K562 (cell line): Measurements from ENCODE around the gene KATNAL1. TPM values are rescaled to one million over a fixed set of nuclear protein-coding genes. Genes with fewer than 3 reads are reported as not detected.
"Not testable (repeated sequence)": the region's sequence is repeated elsewhere in the genome, so short reads cannot be mapped to it uniquely, and the experiment has no call there.

Source experiments
- ATAC-seq: fragments of 200-7000 bp; cut with Tn5 transposase; 3 replicates; pipeline ENCODE4 v1.9.1; 2020; ENCODE audit warnings: moderate library complexity
- BruUV-seq: library from RNA; stranded (reverse); fragments of 400-500 nt; replicated peaks from 2 replicates; lab custom pipeline; 2021; lab: Mats Ljungman, UMichigan
- CTCF ChIA-PET: fragments of 300-600 bp; formaldehyde crosslinking; extraction: SDS; loops from one replicate; lab custom pipeline; 2021; ENCODE audit warnings: low intra/inter-chr PET ratio; lab: Yijun Ruan, JAX
- POLR2A ChIA-PET: fragments of 300-600, 350-650 bp; sonication (Branson Sonifier 250); formaldehyde crosslinking; extraction: SDS; loops from one replicate; lab custom pipeline; 2021; ENCODE audit warnings: antibody characterized with exemption, inconsistent platforms; lab: Yijun Ruan, JAX
- DNase-seq, 4 experiments: peaks; one replicate each; pipeline versions ENCODE4 v3.0.0 to v3.0.0-alpha.2; 2011 to 2018; ENCODE audit warnings: low spot score in 3 of 4, mixed read lengths in 3 of 4; ENCODE audit errors: extremely low read depth in 1 of 4
- FAIRE-seq: peaks from 2 replicates; lab custom pipeline; 2011; peaks lifted over from hg19 to GRCh38; lab: Jason Lieb, UNC
- H2AFZ ChIP-seq: 2 replicates; pipeline ENCODE4 v1.6.0; 2011; ENCODE audit warnings: low read depth, low read length, control low read depth, inconsistent platforms
- H3K27ac ChIP-seq: fragments of 200-600 bp; 3 replicates; pipeline ENCODE4 v1.8.0; 2011; ENCODE audit warnings: low read depth, mild to moderate bottlenecking, control low read depth, inconsistent platforms, low read length, moderate library complexity, mixed read lengths; ENCODE audit errors: extremely low read depth
- H3K27me3 ChIP-seq, 2 experiments: fragments of 300-600 bp in 1 of 2; 2 replicates in 1 of 2; 3 replicates in 1 of 2; pipeline versions ENCODE4 v1.6.0 to v1.8.0; 2011; ENCODE audit warnings: inconsistent platforms in 2 of 2, low read length in 2 of 2, mild to moderate bottlenecking in 1 of 2, mixed read lengths in 1 of 2, moderate library complexity in 1 of 2; ENCODE audit not compliant: control insufficient read depth in 2 of 2, insufficient read depth in 2 of 2
- H3K36me3 ChIP-seq: fragments of 300-600 bp; 3 replicates; pipeline ENCODE4 v1.8.0; 2011; ENCODE audit warnings: mild to moderate bottlenecking, low read length, inconsistent platforms; ENCODE audit not compliant: control insufficient read depth, insufficient read depth
- H3K4me1 ChIP-seq, 2 experiments: fragments of 200-600 bp in 1 of 2; replicated peaks in 1 of 2; 2 replicates in 1 of 2; 3 replicates in 1 of 2; pipeline versions ENCODE4 v1.5.1 to v1.8.0; 2011; ENCODE audit warnings: inconsistent platforms in 2 of 2, low read length in 2 of 2, mild to moderate bottlenecking in 1 of 2, mixed read lengths in 1 of 2, moderate library complexity in 1 of 2; ENCODE audit not compliant: control insufficient read depth in 2 of 2, insufficient read depth in 2 of 2
- H3K4me2 ChIP-seq: 2 replicates; pipeline ENCODE4 v1.6.1; 2011; ENCODE audit warnings: low read length, control low read depth, inconsistent platforms, mixed read lengths; ENCODE audit not compliant: insufficient read depth
- H3K4me3 ChIP-seq: fragments of 200-600 bp; sonication (generic), shearing (Covaris generic); 2 replicates; pipeline ENCODE4 v1.5.1; 2016; ENCODE audit warnings: control low read depth, inconsistent platforms
- H3K79me2 ChIP-seq: fragments of 200-600 bp; 3 replicates; pipeline ENCODE4 v1.8.0; 2011; ENCODE audit warnings: low read length, inconsistent platforms; ENCODE audit not compliant: control insufficient read depth, insufficient read depth
- H3K9ac ChIP-seq, 2 experiments: 2 replicates each; pipeline versions ENCODE4 v1.6.0 to v1.6.1; 2011; ENCODE audit warnings: low read depth in 2 of 2, low read length in 2 of 2, control low read depth in 1 of 2, inconsistent platforms in 1 of 2, mild to moderate bottlenecking in 1 of 2, mixed read lengths in 1 of 2; ENCODE audit not compliant: insufficient read depth in 1 of 2
- H3K9me1 ChIP-seq: one replicate; pipeline ENCODE4 v1.6.0; 2011; ENCODE audit warnings: inconsistent platforms, mild to moderate bottlenecking, low read length, moderate library complexity; ENCODE audit not compliant: control insufficient read depth, insufficient read depth
- H3K9me3 ChIP-seq: replicated peaks from 2 replicates; pipeline ENCODE4 v1.5.1; 2011; ENCODE audit warnings: low read depth, low read length, inconsistent platforms; ENCODE audit not compliant: control insufficient read depth, insufficient read depth
- H4K20me1 ChIP-seq: replicated peaks from 2 replicates; pipeline ENCODE4 v1.6.1; 2011; ENCODE audit warnings: low read length, inconsistent platforms, mixed read lengths; ENCODE audit not compliant: control insufficient read depth, insufficient read depth
- BMI1 ChIP-seq: fragments of 150-350 bp; IDR thresholded peaks from 2 replicates; pipeline ENCODE4 v1.6.1; 2014; ENCODE audit warnings: low read length
- NUFIP1 ChIP-seq: fragments of 450-650 bp; IDR thresholded peaks from 2 replicates; pipeline ENCODE4 v1.6.1; 2018; ENCODE audit not compliant: partially characterized antibody
- WGBS: fragments of 100-300 bp; shearing (Covaris generic); methylation state at CpG from one replicate; pipeline ENCODE4 v1.1.6; 2016; ENCODE audit warnings: low coverage, mixed read lengths; ENCODE audit not compliant: insufficient coverage; ENCODE audit errors: missing lambda C conversion rate; 5-methylcytosine and 5-hydroxymethylcytosine counted together
- in situ Hi-C: fragments of 300-500 bp; cut with MboI; formaldehyde crosslinking; loops from 4 replicates; pipeline ENCODE4 v1.15.0; 2018; ENCODE audit warnings: inconsistent platforms, mixed read lengths
- intact Hi-C: fragments of 100-400 bp; cut with micrococcal nuclease; formaldehyde crosslinking; loops from 2 replicates; pipeline ENCODE4 v1.14.2; 2022
- polyA plus RNA-seq, 8 experiments: library from polyadenylated mRNA; depleted of rRNA in 4 of 8; stranded (reverse) in 5 of 8; unstranded in 3 of 8; fragments of >200 nt; fragmentation: Nextera tagmentation in 2 of 8; fragmentation: Illumina TruSeq in 1 of 8; extraction: Ambion mirVana in 2 of 8; extraction: Trizol in 1 of 8; gene quantifications; 2 replicates each; pipeline versions ENCODE4 v1.2.1 to v1.2.3, GENCODE V29; 2011 to 2014; ENCODE audit warnings: inconsistent platforms in 1 of 8, missing spikeins in 1 of 8
- total RNA-seq, 7 experiments: library from RNA; depleted of rRNA in 6 of 7; stranded (reverse); fragments of >200 nt in 6 of 7; fragmentation: Illumina TruSeq in 2 of 7; extraction: Trizol in 2 of 7; gene quantifications; 2 replicates each; pipeline versions ENCODE4 v1.2.1 to v1.2.3, GENCODE V29; 2011 to 2021; ENCODE audit warnings: low replicate concordance in 1 of 7
- TF ChIP-seq, protein P1 (sequence below), 2 experiments: fragments of 450-650 bp; IDR thresholded peaks; 2 replicates each; pipeline ENCODE4 v1.6.1; 2018; ENCODE audit warnings: mild to moderate bottlenecking in 2 of 2, low read depth in 1 of 2; ENCODE audit not compliant: partially characterized antibody in 2 of 2
- TF ChIP-seq, protein P2 (sequence below): fragments of 250-450 bp; sonication (Bioruptor Pico); IDR thresholded peaks from 2 replicates; pipeline ENCODE4 v1.4.0; 2020

Gene KATNAL1
- total and polyA plus RNA-seq, 9 of the 15 experiments (the other 6 are each of a cell fraction or from before 2014, with no cell fraction given): 2.5 to 8.2 (median 5.5) TPM

DNA sequence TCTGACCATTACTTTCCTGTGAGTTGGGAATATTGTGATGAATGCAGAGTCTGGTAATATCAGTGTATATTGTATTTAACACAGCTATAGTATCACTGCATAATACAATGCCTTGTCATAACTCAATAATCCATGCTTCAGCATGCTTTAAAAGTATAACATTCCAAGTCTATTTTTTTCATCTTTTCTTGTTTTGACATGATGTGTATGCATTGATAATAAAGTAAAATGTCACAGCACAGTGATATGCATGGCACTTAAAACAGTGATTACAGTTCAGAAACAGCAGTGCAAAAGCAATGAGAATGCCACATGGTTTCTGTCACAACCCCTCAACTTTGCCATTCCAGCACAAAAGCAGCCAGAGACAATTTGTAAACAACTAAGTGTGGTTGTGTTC is 17.8 kb downstream of the KATNAL1 start (continued):
- TF ChIP-seq, protein P1, sequence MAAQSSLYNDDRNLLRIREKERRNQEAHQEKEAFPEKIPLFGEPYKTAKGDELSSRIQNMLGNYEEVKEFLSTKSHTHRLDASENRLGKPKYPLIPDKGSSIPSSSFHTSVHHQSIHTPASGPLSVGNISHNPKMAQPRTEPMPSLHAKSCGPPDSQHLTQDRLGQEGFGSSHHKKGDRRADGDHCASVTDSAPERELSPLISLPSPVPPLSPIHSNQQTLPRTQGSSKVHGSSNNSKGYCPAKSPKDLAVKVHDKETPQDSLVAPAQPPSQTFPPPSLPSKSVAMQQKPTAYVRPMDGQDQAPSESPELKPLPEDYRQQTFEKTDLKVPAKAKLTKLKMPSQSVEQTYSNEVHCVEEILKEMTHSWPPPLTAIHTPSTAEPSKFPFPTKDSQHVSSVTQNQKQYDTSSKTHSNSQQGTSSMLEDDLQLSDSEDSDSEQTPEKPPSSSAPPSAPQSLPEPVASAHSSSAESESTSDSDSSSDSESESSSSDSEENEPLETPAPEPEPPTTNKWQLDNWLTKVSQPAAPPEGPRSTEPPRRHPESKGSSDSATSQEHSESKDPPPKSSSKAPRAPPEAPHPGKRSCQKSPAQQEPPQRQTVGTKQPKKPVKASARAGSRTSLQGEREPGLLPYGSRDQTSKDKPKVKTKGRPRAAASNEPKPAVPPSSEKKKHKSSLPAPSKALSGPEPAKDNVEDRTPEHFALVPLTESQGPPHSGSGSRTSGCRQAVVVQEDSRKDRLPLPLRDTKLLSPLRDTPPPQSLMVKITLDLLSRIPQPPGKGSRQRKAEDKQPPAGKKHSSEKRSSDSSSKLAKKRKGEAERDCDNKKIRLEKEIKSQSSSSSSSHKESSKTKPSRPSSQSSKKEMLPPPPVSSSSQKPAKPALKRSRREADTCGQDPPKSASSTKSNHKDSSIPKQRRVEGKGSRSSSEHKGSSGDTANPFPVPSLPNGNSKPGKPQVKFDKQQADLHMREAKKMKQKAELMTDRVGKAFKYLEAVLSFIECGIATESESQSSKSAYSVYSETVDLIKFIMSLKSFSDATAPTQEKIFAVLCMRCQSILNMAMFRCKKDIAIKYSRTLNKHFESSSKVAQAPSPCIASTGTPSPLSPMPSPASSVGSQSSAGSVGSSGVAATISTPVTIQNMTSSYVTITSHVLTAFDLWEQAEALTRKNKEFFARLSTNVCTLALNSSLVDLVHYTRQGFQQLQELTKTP (IDR thresholded peaks at IDR 0.05; ENCODE audit: low read depth in 1 of 2, partially characterized antibody in 2 of 2): no peak
- TF ChIP-seq, protein P2, sequence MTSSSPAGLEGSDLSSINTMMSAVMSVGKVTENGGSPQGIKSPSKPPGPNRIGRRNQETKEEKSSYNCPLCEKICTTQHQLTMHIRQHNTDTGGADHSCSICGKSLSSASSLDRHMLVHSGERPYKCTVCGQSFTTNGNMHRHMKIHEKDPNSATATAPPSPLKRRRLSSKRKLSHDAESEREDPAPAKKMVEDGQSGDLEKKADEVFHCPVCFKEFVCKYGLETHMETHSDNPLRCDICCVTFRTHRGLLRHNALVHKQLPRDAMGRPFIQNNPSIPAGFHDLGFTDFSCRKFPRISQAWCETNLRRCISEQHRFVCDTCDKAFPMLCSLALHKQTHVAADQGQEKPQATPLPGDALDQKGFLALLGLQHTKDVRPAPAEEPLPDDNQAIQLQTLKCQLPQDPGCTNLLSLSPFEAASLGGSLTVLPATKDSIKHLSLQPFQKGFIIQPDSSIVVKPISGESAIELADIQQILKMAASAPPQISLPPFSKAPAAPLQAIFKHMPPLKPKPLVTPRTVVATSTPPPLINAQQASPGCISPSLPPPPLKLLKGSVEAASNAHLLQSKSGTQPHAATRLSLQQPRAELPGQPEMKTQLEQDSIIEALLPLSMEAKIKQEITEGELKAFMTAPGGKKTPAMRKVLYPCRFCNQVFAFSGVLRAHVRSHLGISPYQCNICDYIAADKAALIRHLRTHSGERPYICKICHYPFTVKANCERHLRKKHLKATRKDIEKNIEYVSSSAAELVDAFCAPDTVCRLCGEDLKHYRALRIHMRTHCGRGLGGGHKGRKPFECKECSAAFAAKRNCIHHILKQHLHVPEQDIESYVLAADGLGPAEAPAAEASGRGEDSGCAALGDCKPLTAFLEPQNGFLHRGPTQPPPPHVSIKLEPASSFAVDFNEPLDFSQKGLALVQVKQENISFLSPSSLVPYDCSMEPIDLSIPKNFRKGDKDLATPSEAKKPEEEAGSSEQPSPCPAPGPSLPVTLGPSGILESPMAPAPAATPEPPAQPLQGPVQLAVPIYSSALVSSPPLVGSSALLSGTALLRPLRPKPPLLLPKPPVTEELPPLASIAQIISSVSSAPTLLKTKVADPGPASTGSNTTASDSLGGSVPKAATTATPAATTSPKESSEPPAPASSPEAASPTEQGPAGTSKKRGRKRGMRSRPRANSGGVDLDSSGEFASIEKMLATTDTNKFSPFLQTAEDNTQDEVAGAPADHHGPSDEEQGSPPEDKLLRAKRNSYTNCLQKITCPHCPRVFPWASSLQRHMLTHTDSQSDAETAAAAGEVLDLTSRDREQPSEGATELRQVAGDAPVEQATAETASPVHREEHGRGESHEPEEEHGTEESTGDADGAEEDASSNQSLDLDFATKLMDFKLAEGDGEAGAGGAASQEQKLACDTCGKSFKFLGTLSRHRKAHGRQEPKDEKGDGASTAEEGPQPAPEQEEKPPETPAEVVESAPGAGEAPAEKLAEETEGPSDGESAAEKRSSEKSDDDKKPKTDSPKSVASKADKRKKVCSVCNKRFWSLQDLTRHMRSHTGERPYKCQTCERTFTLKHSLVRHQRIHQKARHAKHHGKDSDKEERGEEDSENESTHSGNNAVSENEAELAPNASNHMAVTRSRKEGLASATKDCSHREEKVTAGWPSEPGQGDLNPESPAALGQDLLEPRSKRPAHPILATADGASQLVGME: no peak
- TF ChIP-seq BMI1 (no peak), NUFIP1 (no peak)

DNA sequence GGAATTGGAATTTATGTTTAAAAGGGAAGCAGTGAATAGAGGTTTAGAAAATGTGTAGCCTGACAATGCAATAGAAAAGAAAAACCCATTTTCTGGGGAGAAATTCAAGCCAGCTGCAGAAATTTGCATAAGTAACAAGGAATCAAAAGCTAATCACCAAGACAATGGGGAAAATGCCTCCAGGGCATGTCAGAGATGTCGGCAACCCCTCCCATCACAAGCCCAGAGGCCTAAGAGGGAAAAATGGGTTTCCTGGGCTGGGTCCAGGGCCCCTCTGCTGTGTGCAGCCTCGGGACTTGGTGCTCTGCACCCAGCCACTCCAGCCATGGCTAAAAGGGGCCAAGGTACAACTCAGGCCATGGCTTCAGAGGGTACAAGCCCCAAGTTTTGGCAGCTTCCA is 21.3 kb downstream of the KATNAL1 start:
- CTCF ChIA-PET, H3K9ac ChIP-seq, DNase-seq, H2AFZ ChIP-seq, in situ Hi-C loops, FAIRE-seq, H3K27ac ChIP-seq, H4K20me1 ChIP-seq, POLR2A ChIA-PET, H3K36me3 ChIP-seq, H3K9me3 ChIP-seq, H3K4me3 ChIP-seq, H3K27me3 ChIP-seq, ATAC-seq, H3K4me1 ChIP-seq, intact Hi-C loops, H3K9me1 ChIP-seq, H3K4me2 ChIP-seq, BruUV-seq: not testable (repeated sequence)
- peaks cover 31% of the 10 kb centered on the region for H3K79me2 ChIP-seq
- 100% methylated on average over 2 of the region's 2 CpGs for WGBS
